Skeletal muscle tissue (tissue), 4 donors: Measurements from ENCODE around the gene FOXL3. TPM values are rescaled to one million over a fixed set of nuclear protein-coding genes. Genes with fewer than 3 reads are reported as not detected.

Experiments
- H3K27ac ChIP-seq: one replicate; pipeline ENCODE4 v1.7.0; 2013; ENCODE audit warnings: mild to moderate bottlenecking, low read depth, low read length, inconsistent platforms
- H3K27me3 ChIP-seq, 3 donors: one replicate each; pipeline ENCODE4 v1.7.0; 2013; ENCODE audit warnings: low read length in 3 of 3; ENCODE audit not compliant: control insufficient read depth in 3 of 3, insufficient read depth in 3 of 3
- H3K36me3 ChIP-seq, 3 donors: one replicate each; pipeline ENCODE4 v1.7.0; 2013; ENCODE audit warnings: low read length in 3 of 3; ENCODE audit not compliant: control insufficient read depth in 3 of 3, insufficient read depth in 3 of 3
- H3K4me1 ChIP-seq, 3 donors: one replicate each; pipeline ENCODE4 v1.7.0; 2013; ENCODE audit warnings: low read length in 3 of 3, mild to moderate bottlenecking in 3 of 3; ENCODE audit not compliant: control insufficient read depth in 3 of 3, insufficient read depth in 3 of 3
- H3K4me3 ChIP-seq, 3 donors: one replicate each; pipeline ENCODE4 v1.7.0; 2013; ENCODE audit warnings: low read length in 3 of 3
- H3K9ac ChIP-seq, 3 donors: one replicate each; pipeline ENCODE4 v1.7.0; 2013; ENCODE audit warnings: low read length in 3 of 3, mild to moderate bottlenecking in 3 of 3, moderate library complexity in 2 of 3, low read depth in 1 of 3
- H3K9me3 ChIP-seq, 3 donors: one replicate each; pipeline ENCODE4 v1.7.0; 2013; ENCODE audit warnings: low read length in 3 of 3; ENCODE audit not compliant: control insufficient read depth in 3 of 3
- total RNA-seq: library from RNA; depleted of rRNA; stranded (reverse); fragments of >200 nt; gene quantifications from one replicate; pipeline ENCODE4 v1.2.3, GENCODE V29; 2014
- donor health status: Osteomylitis.

Gene FOXL3
- total RNA-seq, 1 donor from 2014 or later: not detected

DNA sequence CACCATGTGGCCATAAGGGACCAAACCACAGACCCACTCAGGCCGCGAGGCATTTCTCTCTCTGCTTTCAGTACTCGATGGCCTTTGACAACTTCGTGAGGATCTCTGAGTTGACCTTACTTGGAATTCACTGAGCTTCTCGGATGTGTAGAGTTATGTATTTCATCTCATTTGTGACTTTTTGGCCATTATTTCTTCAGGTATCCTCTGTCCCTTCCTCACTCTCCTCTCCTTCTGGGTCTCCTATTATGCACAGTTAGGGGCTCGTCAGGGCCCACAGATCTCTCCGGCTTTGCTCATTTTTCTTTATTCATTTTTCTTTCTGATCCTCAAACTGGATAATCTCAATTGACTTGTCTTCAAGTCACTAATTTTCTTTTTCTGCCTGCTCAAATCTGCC, 16.6 kb upstream of the FOXL3 start:
- no peaks in the 10 kb centered on the region for H3K4me1 ChIP-seq
- no peaks in the 10 kb centered on the region for H3K36me3 ChIP-seq
- H3K27me3 ChIP-seq: peaks cover under 1 to 15% (median 11%) of the 10 kb centered on the region in 3 donors
- H3K9me3 ChIP-seq: peaks cover 0 to 5% (median 3%) of the 10 kb centered on the region in 3 donors
- H3K27ac ChIP-seq: no peak overlapping the region
- H3K4me3 ChIP-seq: no peak overlapping the region
- no peak overlapping the region for H3K9ac ChIP-seq

GRCh38 chr7:274266-274665, 15.7 kb upstream of the FOXL3 start:
- H3K4me3 ChIP-seq: no peak overlapping the region
- no peak overlapping the region for H3K27ac ChIP-seq
- no peaks in the 10 kb centered on the region for H3K36me3 ChIP-seq
- no peak overlapping the region for H3K9ac ChIP-seq
- H3K9me3 ChIP-seq: peaks cover 0 to 5% (median 3%) of the 10 kb centered on the region in 3 donors
- H3K4me1 ChIP-seq: no peaks in the 10 kb centered on the region
- peaks cover 0 to 13% (median 9%) of the 10 kb centered on the region in 3 donors for H3K27me3 ChIP-seq

GRCh38 chr7:276230-276835, 13.6 kb upstream of the FOXL3 start:
- Histone ChIP-seq H3K36me3 (no peaks in the 10 kb centered on the region), H3K4me3 (no peak overlapping the region), H3K27me3 (peaks cover 0 to 14% (median 5%) of the 10 kb centered on the region in 3 donors), H3K9ac (no peak overlapping the region), H3K4me1 (no peaks in the 10 kb centered on the region), H3K27ac (no peak overlapping the region), H3K9me3 (peaks cover 0 to 5% (median 3%) of the 10 kb centered on the region in 3 donors)

GRCh38 chr7:277228-277627, 12.7 kb upstream of the FOXL3 start:
- no peaks in the 10 kb centered on the region for H3K36me3 ChIP-seq
- H3K27me3 ChIP-seq: peaks cover 0 to 9% (median 5%) of the 10 kb centered on the region in 3 donors
- H3K9me3 ChIP-seq: peaks cover 0 to 5% (median 3%) of the 10 kb centered on the region in 3 donors
- no peak overlapping the region for H3K4me3 ChIP-seq
- H3K4me1 ChIP-seq: no peaks in the 10 kb centered on the region
- no peak overlapping the region for H3K9ac ChIP-seq
- no peak overlapping the region for H3K27ac ChIP-seq

DNA sequence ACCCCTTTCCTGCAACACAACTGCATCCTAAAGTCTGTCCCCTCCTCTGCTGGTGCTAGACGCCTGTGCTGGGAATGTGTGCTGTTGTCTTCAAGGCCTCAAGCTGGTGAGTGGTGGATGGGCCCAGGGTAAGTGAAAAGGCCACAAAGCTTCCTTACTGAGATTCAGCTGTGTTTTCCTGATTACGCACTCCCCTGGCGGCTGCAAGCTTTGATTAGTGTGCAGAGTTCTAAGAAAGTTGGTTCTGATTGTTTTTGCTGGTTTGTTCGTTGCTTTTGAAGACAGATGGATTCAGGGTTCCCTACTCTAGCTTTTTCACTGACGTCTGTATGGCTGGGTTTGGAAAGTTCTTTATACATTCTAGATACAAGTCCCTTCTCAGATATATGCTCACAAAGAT, 11.9 kb upstream of the FOXL3 start:
- H3K36me3 ChIP-seq: no peaks in the 10 kb centered on the region
- H3K4me1 ChIP-seq: no peaks in the 10 kb centered on the region
- H3K27ac ChIP-seq: no peak overlapping the region
- H3K9me3 ChIP-seq: peaks cover 0 to 3% (median 3%) of the 10 kb centered on the region in 3 donors
- no peak overlapping the region for H3K4me3 ChIP-seq
- peaks cover 0 to 9% (median 2%) of the 10 kb centered on the region in 3 donors for H3K27me3 ChIP-seq
- H3K9ac ChIP-seq: no peak overlapping the region

DNA sequence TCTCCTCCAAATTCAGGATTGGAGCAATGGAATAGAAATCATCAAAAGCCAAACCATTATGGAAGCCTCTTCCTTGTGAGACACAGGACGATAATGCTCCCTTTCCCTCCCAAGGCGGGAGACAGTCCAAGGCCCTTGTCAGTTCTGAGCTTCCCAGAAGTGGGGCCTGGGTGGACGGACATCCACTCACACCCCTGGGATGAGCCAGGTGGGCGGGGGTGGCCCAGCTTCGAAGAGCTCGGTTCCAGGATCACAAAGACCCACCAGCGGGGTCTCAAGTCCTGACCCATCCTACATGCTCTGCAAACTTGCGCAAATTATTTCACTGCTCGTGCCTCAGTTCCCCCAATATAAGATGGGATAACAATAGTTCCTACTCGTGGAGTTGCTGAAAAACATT, 10.1 kb upstream of the FOXL3 start:
- H3K9ac ChIP-seq: no peak overlapping the region
- H3K4me1 ChIP-seq: no peaks in the 10 kb centered on the region
- H3K4me3 ChIP-seq: no peak overlapping the region
- peaks cover 0 to 3% (median 0%) of the 10 kb centered on the region in 3 donors for H3K9me3 ChIP-seq
- H3K27ac ChIP-seq: no peak overlapping the region
- peaks cover 3 to 13% (median 12%) of the 10 kb centered on the region in 3 donors for H3K27me3 ChIP-seq
- no peaks in the 10 kb centered on the region for H3K36me3 ChIP-seq

DNA sequence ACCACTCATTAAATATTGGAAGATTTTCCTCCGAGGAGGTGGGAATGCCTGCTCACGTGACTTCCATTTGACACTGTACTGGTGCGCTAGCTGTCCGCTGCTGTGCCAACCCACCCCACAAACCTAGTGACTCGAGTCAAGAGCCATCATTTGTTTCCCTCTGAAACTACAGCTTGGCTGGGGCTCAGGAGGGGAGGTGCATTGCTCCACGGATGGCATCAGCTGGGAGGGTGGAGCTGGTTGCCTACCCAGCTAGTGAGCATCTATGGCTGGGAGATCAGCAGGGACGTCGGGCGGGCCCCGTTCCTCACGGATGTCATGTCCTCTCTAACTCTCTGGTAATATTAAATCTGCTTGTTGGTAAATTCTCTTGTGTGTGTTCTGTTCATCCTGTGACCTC, 9.5 kb upstream of the FOXL3 start:
- Histone ChIP-seq H3K36me3 (no peaks in the 10 kb centered on the region), H3K27me3 (peaks cover 9 to 19% (median 17%) of the 10 kb centered on the region in 3 donors), H3K9ac (no peak overlapping the region), H3K4me1 (no peaks in the 10 kb centered on the region), H3K4me3 (no peak overlapping the region), H3K27ac (no peak overlapping the region), H3K9me3 (peaks cover 0 to 3% (median 0%) of the 10 kb centered on the region in 3 donors)

GRCh38 chr7:281637-282036, 8.3 kb upstream of the FOXL3 start:
- H3K36me3 ChIP-seq: no peaks in the 10 kb centered on the region
- no peak overlapping the region for H3K9ac ChIP-seq
- peaks cover 17 to 25% (median 24%) of the 10 kb centered on the region in 3 donors for H3K27me3 ChIP-seq
- no peak overlapping the region for H3K4me3 ChIP-seq
- H3K9me3 ChIP-seq: no peaks in the 10 kb centered on the region
- H3K27ac ChIP-seq: no peak overlapping the region
- no peaks in the 10 kb centered on the region for H3K4me1 ChIP-seq

- H3K4me3 ChIP-seq: no peak overlapping the region
- H3K27ac ChIP-seq: no peak overlapping the region
- no peak overlapping the region for H3K9ac ChIP-seq
- H3K4me1 ChIP-seq: no peaks in the 10 kb centered on the region
- no peaks in the 10 kb centered on the region for H3K36me3 ChIP-seq
- H3K9me3 ChIP-seq: no peaks in the 10 kb centered on the region
- H3K27me3 ChIP-seq: peaks cover 22 to 30% (median 24%) of the 10 kb centered on the region in 3 donors
These were observed 7.3 kb upstream of the FOXL3 start for GRCh38 chr7:282621-283020.

GRCh38 chr7:284762-285722, 4.9 kb upstream of the FOXL3 start:
- Histone ChIP-seq H3K4me3 (no peak overlapping the region), H3K9me3 (no peaks in the 10 kb centered on the region), H3K4me1 (no peaks in the 10 kb centered on the region), H3K27me3 (peaks cover 39 to 49% (median 44%) of the 10 kb centered on the region in 3 donors), H3K36me3 (no peaks in the 10 kb centered on the region), H3K27ac (no peak overlapping the region), H3K9ac (no peak overlapping the region)
